Measurements from ENCODE around the gene APEH. TPM values are rescaled to one million over a fixed set of nuclear protein-coding genes. Genes with fewer than 3 reads are reported as not detected.
A peak's percentile ranks its signal among the peaks of the same experiment; 100 is the strongest.

The APEH gene
- total RNA-seq, 2 experiments from 2014 or later, result 120 to 122 TPM

DNA sequence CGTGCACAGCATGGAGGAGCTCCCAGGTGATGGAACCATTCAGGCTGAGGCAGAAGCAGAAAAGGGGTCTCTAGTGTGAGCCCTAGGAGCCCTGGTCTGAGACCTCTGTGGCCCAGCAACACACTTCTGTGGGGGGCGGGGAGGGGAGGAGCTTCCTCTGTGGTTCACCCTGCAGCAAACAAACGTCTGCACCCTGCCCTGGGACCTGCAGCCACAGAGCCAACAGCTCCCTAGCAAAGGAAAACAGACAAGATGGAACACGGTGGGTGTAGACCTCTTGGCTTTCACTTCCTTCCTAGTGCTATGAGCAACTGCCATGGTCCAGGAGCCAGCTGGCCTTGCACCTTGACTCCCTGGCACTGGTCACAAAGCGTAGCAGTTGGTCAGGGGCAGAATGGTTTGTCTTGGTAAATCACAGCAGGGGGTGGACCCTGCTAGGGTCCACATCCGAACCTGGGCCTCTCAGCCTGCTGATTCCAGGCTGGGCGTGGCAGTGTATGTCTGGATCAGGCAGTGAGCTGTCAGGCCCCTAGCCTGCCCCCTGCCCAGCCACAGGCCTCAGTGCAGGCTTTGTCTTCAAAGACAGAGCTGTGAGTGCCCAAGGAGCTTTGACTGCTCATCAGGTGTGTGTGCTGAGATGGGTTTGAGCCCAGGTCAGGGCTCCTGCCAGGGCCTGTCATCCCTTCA lies 38.6 kb downstream of the APEH start:
- Mint-ChIP-seq H3K36me3 (ENCODE audit: low read depth) (no peaks in the 10 kb centered on the region), H3K27me3 (ENCODE audit: low read depth) (no peaks in the 10 kb centered on the region), H3K27ac (no peak overlapping the region), H3K4me3 (no peak overlapping the region), H3K9me3 (no peaks in the 10 kb centered on the region), H3K4me1 (ENCODE audit: low read depth) (no peaks in the 10 kb centered on the region)
- no peak for DNase-seq
- CTCF ChIA-PET, result interaction anchor here (0.8 to 1.1 kb wide), 2 partner anchors 12 to 173 kb away, joined by 3 to 4 read pairs; no protein-coding TSS in a partner anchor
- intact Hi-C loops (cut with micrococcal nuclease), result no loop called here

DNA sequence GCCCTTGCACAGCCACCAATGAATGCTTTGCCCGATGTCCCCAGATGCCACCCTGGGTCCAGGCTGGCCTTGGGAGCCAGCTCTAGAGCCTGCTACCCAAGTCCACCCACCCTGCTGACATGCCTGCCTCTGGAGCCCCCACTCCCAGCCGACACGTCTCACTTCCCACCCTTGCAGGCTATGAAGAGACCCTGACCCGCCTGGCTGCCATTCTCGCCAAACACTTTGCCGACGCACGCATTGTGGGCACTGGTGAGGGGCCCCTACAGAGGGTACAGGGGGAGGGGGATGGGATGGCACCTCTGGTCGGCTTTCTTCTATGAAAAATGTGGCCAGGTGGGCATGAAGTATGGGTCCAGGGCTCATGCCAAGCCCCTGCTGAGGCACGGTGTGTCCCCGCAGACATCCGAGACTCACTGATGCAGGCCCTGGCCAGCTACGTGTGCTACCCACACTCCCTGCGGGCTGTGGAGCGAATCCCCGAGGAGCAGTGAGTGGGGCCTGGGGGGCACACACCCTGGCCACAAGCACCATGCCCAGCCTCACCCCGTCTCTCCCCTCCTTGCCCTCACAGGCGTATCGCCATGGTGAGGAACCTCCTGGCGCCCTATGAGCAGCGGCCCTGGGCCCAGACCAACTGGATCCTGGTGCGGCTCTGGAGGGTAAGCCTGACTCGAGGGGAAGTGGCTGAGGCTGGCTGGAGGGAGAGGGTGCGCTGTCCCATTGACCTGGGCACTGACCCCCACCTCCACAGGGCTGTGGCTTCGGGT lies 39.4 kb downstream of the APEH start:
- CTCF ChIA-PET, result no interaction called here
- H3K9me3 Mint-ChIP-seq, result no peaks in the 10 kb centered on the region
- no peaks in the 10 kb centered on the region for H3K36me3 Mint-ChIP-seq (ENCODE audit: low read depth)
- H3K4me1 Mint-ChIP-seq (ENCODE audit: low read depth), result peaks cover 2% of the 10 kb centered on the region
- intact Hi-C loops (cut with micrococcal nuclease), result no loop called here
- DNase-seq, result no peak
- H3K27me3 Mint-ChIP-seq (ENCODE audit: low read depth), result no peaks in the 10 kb centered on the region
- H3K27ac Mint-ChIP-seq, result no peak overlapping the region
- no peak overlapping the region for H3K4me3 Mint-ChIP-seq

DNA sequence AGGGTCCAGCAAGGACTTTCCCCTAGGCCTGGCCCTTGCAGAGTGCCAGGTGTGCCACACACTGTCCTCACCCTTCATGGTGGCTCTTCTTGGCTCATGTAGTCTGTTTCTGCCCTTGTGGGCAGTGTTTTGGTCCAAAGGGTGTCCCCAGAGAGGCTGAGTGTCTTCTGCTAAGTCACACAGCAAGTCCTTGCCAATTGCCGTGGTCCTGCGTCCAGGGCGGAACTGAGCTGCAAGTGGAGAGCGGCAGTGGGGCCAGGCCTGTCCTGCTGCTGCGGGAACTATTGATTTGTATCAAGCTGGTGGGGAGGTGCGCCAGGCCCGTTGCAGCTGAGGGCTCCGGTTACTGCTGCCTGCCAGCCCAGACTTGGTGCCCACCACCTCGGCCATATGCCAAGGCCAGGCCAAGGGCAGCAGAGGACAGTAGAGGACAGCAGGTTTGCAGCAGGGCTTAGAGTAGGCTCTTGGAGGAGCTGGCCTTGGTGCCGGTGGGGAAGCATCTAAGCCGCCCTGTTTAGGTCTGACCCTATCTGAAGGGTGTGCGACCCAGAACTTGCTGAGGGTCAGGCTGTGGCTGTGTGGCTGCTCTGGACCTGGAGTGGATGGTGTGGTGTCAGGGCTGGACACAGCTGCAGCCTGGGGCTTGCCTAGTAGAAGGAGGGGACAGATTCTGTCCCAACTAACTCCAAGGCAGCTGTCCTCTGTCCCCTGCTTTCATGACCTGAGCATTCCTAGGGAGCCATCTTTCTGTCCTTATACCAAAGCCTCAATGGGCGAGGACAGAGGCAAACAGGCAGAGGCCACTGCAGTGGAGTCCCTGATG lies 40.8 kb downstream of the APEH start:
- CTCF ChIA-PET, result interaction anchor here (0.7 kb wide), 1 partner anchor 124 kb away, joined by 3 read pairs; no protein-coding TSS in a partner anchor
- no peaks in the 10 kb centered on the region for H3K27me3 Mint-ChIP-seq (ENCODE audit: low read depth)
- no peak overlapping the region for H3K4me3 Mint-ChIP-seq
- no peaks in the 10 kb centered on the region for H3K36me3 Mint-ChIP-seq (ENCODE audit: low read depth)
- peaks cover 13% of the 10 kb centered on the region for H3K4me1 Mint-ChIP-seq (ENCODE audit: low read depth)
- H3K9me3 Mint-ChIP-seq, result no peaks in the 10 kb centered on the region
- intact Hi-C loops (cut with micrococcal nuclease), result no loop called here
- DNase-seq, result no peak
- no peak overlapping the region for H3K27ac Mint-ChIP-seq

DNA sequence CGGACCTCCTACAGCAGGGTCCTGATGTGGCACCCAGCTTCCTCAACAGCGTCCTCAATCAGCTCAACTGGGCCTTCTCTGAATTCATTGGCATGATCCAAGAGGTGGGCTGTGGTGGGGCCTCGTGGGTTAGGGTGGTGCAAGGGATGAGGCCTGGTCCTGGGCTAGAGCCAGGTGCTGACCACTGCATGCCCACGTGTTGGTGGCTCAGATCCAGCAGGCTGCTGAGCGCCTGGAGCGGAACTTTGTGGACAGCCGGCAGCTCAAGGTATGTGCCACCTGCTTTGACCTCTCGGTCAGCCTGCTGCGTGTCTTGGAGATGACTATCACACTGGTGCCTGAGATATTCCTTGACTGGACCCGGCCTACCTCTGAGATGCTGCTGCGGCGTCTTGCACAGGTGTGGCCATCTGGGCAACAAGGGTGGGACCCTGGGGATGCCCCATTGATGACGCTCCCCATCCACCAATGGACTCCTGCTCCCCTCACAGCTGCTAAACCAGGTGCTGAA lies 41.5 kb downstream of the APEH start:
- no peak overlapping the region for H3K4me3 Mint-ChIP-seq
- intact Hi-C loops (cut with micrococcal nuclease), result no loop called here
- no peak for DNase-seq
- no peaks in the 10 kb centered on the region for H3K9me3 Mint-ChIP-seq
- H3K4me1 Mint-ChIP-seq (ENCODE audit: low read depth), result peaks cover 15% of the 10 kb centered on the region
- CTCF ChIA-PET, result interaction anchor here (0.5 to 0.7 kb wide), 2 partner anchors 35 to 123 kb away, joined by 3 read pairs; no protein-coding TSS in a partner anchor
- no peaks in the 10 kb centered on the region for H3K36me3 Mint-ChIP-seq (ENCODE audit: low read depth)
- H3K27me3 Mint-ChIP-seq (ENCODE audit: low read depth), result no peaks in the 10 kb centered on the region
- no peak overlapping the region for H3K27ac Mint-ChIP-seq

GRCh38 chr3:49716169-49716568 lies 42.0 kb downstream of the APEH start:
- no peak overlapping the region for H3K4me3 Mint-ChIP-seq
- intact Hi-C loops (cut with micrococcal nuclease), result no loop called here
- no peaks in the 10 kb centered on the region for H3K36me3 Mint-ChIP-seq (ENCODE audit: low read depth)
- no peak for DNase-seq
- CTCF ChIA-PET, result interaction anchor here (0.5 kb wide), 1 partner anchor 35 kb away, joined by 3 read pairs; no protein-coding TSS in a partner anchor
- H3K4me1 Mint-ChIP-seq (ENCODE audit: low read depth), result peaks cover 20% of the 10 kb centered on the region
- H3K9me3 Mint-ChIP-seq, result no peaks in the 10 kb centered on the region
- H3K27me3 Mint-ChIP-seq (ENCODE audit: low read depth), result no peaks in the 10 kb centered on the region
- no peak overlapping the region for H3K27ac Mint-ChIP-seq

- H3K4me3 Mint-ChIP-seq, result no peak overlapping the region
- no peak for DNase-seq
- no peaks in the 10 kb centered on the region for H3K27me3 Mint-ChIP-seq (ENCODE audit: low read depth)
- no peaks in the 10 kb centered on the region for H3K9me3 Mint-ChIP-seq
- no peak overlapping the region for H3K27ac Mint-ChIP-seq
- CTCF ChIA-PET, result no interaction called here
- intact Hi-C loops (cut with micrococcal nuclease), result no loop called here
- peaks cover 21% of the 10 kb centered on the region for H3K4me1 Mint-ChIP-seq (ENCODE audit: low read depth)
- H3K36me3 Mint-ChIP-seq (ENCODE audit: low read depth), result no peaks in the 10 kb centered on the region
Observed at GRCh38 chr3:49716691-49717210, 42.6 kb downstream of the APEH start.

DNA sequence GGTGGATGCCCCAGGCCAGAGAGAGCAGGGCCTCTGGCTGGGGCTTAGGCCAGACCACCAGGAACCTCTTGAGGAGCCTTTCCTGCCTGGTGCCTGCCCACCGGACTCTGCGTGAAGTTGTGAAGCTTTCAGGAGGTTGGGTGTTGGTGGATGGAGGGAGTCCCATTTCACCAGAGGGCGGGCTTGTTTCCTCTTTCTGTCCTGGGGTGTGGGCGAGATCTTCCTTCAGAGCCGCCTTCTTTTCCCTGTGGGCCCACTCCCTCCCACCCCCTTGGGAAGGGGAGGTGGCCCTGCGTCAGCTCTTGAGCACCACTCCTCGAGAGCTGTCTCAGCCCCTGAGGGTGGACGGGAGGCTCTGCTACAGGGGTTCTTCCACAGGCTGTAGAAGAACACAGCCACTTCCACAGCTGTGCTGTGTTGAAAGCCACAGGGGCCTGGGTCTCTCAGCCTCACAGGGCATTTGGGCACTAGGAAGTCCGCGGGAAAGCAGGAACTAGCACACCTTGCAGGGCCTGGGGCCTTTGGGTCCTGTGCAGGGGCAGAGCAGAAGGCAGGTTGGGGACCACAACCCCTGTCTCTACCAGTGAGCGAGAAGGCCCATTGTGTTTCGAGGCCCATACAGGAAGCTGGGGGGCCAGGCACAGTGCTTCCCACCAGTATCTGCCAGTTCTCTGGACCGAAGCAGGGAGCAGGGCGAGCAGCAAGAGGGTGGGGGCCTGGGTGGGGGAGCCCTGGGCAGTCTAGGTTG lies 43.2 kb downstream of the APEH start:
- no peaks in the 10 kb centered on the region for H3K27me3 Mint-ChIP-seq (ENCODE audit: low read depth)
- intact Hi-C loops (cut with micrococcal nuclease), result no loop called here
- H3K4me3 Mint-ChIP-seq, result no peak overlapping the region
- no peak for DNase-seq
- H3K9me3 Mint-ChIP-seq, result no peaks in the 10 kb centered on the region
- peaks cover 23% of the 10 kb centered on the region for H3K4me1 Mint-ChIP-seq (ENCODE audit: low read depth)
- H3K27ac Mint-ChIP-seq, result no peak overlapping the region
- H3K36me3 Mint-ChIP-seq (ENCODE audit: low read depth), result peaks cover 3% of the 10 kb centered on the region
- CTCF ChIA-PET, result no interaction called here

GRCh38 chr3:49717959-49718857 lies 44.1 kb downstream of the APEH start:
- CTCF ChIA-PET, result interaction anchor here (0.5 to 2.5 kb wide), 4 partner anchors 64 to 188 kb away, joined by 3 to 7 read pairs (median 4); no protein-coding TSS in a partner anchor
- H3K9me3 Mint-ChIP-seq, result no peaks in the 10 kb centered on the region
- H3K27me3 Mint-ChIP-seq (ENCODE audit: low read depth), result no peaks in the 10 kb centered on the region
- no peak for DNase-seq
- H3K4me1 Mint-ChIP-seq (ENCODE audit: low read depth), result peaks cover 30% of the 10 kb centered on the region
- intact Hi-C loops (cut with micrococcal nuclease), result loop anchor here (2.0 kb wide), 1 partner anchor 187 kb away; no protein-coding TSS in a partner anchor
- peaks cover 7% of the 10 kb centered on the region for H3K36me3 Mint-ChIP-seq (ENCODE audit: low read depth)
- H3K4me3 Mint-ChIP-seq, result peak overlapping the region; percentile 76
- no peak overlapping the region for H3K27ac Mint-ChIP-seq

- H3K36me3 Mint-ChIP-seq (ENCODE audit: low read depth), result peaks cover 8% of the 10 kb centered on the region
- DNase-seq, result no peak
- CTCF ChIA-PET, result interaction anchor here (0.5 to 2.5 kb wide), 6 partner anchors 9 to 188 kb away, joined by 3 to 7 read pairs (median 4); no protein-coding TSS in a partner anchor
- H3K9me3 Mint-ChIP-seq, result no peaks in the 10 kb centered on the region
- no peaks in the 10 kb centered on the region for H3K27me3 Mint-ChIP-seq (ENCODE audit: low read depth)
- peaks cover 31% of the 10 kb centered on the region for H3K4me1 Mint-ChIP-seq (ENCODE audit: low read depth)
- intact Hi-C loops (cut with micrococcal nuclease), result loop anchor here (1.0 to 2.0 kb wide), 3 partner anchors 67 to 186 kb away; partner anchors contain the start of gene IP6K1
- peak overlapping the region; percentile 76 for H3K4me3 Mint-ChIP-seq
- H3K27ac Mint-ChIP-seq, result no peak overlapping the region
Observed at GRCh38 chr3:49718858-49719213, 44.7 kb downstream of the APEH start.

- CTCF ChIA-PET, result interaction anchor here (0.5 to 2.5 kb wide), 5 partner anchors 8 to 179 kb away, joined by 3 to 7 read pairs (median 4); no protein-coding TSS in a partner anchor
- peaks cover 33% of the 10 kb centered on the region for H3K4me1 Mint-ChIP-seq (ENCODE audit: low read depth)
- H3K27me3 Mint-ChIP-seq (ENCODE audit: low read depth), result no peaks in the 10 kb centered on the region
- H3K27ac Mint-ChIP-seq, result peak within 1 kb of the TSS; percentile 24
- H3K9me3 Mint-ChIP-seq, result no peaks in the 10 kb centered on the region
- intact Hi-C loops (cut with micrococcal nuclease), result loop anchor here (1.0 to 2.0 kb wide), 3 partner anchors 67 to 185 kb away; partner anchors contain the start of gene IP6K1
- DNase-seq, result peak; percentile 92
- H3K36me3 Mint-ChIP-seq (ENCODE audit: low read depth), result peaks cover 10% of the 10 kb centered on the region
- H3K4me3 Mint-ChIP-seq, result peak within 1 kb of the TSS; percentile 76
Observed at GRCh38 chr3:49719214-49719884, 45.2 kb downstream of the APEH start, which contains the start of gene AMIGO3. AMIGO3 (minus strand) TSS chr3:49719684; CDS start chr3:49719465, 219 bp downstream.
